HepG2 (cell line): ENCODE data around the gene FBXO9. TPM values are rescaled to one million over a fixed set of nuclear protein-coding genes. Genes with fewer than 3 reads are reported as not detected.
A peak's percentile ranks its signal among the peaks of the same experiment; 100 is the strongest.

Experiments
- GFI1 ChIP-seq: sonication (generic); formaldehyde crosslinking; IDR thresholded peaks from 2 replicates; pipeline ENCODE4 v1.5.0; 2020; ENCODE audit warnings: missing genetic modification reagents, mild to moderate bottlenecking, borderline replicate concordance
- HNRNPH1 ChIP-seq: fragments of 200-400 bp; formaldehyde crosslinking; optimal IDR thresholded peaks from 2 replicates; pipeline ENCODE3; 2017; ENCODE audit warnings: mild to moderate bottlenecking, low read depth, low read length
- MED1 ChIP-seq: sonication (generic); formaldehyde crosslinking; IDR thresholded peaks from 2 replicates; pipeline ENCODE4 v1.4.0; 2020; ENCODE audit warnings: missing genetic modification reagents
- NCOA1 ChIP-seq: sonication (generic); formaldehyde crosslinking; IDR thresholded peaks from 2 replicates; pipeline ENCODE4 v1.9.0; 2021; ENCODE audit warnings: missing genetic modification reagents
- NR2F6 ChIP-seq, 2 experiments: IDR thresholded peaks; 2 replicates each; pipeline ENCODE4 v1.6.1; 2016; ENCODE audit warnings: antibody characterized with exemption in 1 of 2, mild to moderate bottlenecking in 1 of 2
- PAX8 ChIP-seq: sonication (generic); formaldehyde crosslinking; IDR thresholded peaks from 2 replicates; pipeline ENCODE4 v1.8.0; 2022; ENCODE audit warnings: mild to moderate bottlenecking, missing genetic modification reagents, borderline replicate concordance
- SMAD1 ChIP-seq: sonication (generic); formaldehyde crosslinking; IDR thresholded peaks from 2 replicates; pipeline ENCODE4 v1.4.0; 2020; ENCODE audit warnings: missing genetic modification reagents, low read depth, mild to moderate bottlenecking, borderline replicate concordance
- TCF12 ChIP-seq, 2 experiments: fragments of 450-650 bp in 1 of 2; sonication (generic) in 1 of 2; formaldehyde crosslinking in 1 of 2; IDR thresholded peaks; 2 replicates each; pipeline versions ENCODE4 v1.6.1 to v1.8.0; 2017 to 2022; ENCODE audit warnings: antibody characterized with exemption in 1 of 2, mild to moderate bottlenecking in 1 of 2, missing genetic modification reagents in 1 of 2, moderate library complexity in 1 of 2
- ZFP41 ChIP-seq: sonication (generic); formaldehyde crosslinking; IDR thresholded peaks from 2 replicates; pipeline ENCODE4 v1.4.0; 2020; ENCODE audit warnings: mild to moderate bottlenecking, missing genetic modification reagents, borderline replicate concordance
- ZFP90 ChIP-seq: sonication (generic); formaldehyde crosslinking; IDR thresholded peaks from 2 replicates; pipeline ENCODE4 v1.8.0; 2022; ENCODE audit warnings: missing genetic modification reagents, mild to moderate bottlenecking, inconsistent platforms, borderline replicate concordance
- ZNF101 ChIP-seq: sonication (generic); formaldehyde crosslinking; IDR thresholded peaks from 2 replicates; pipeline ENCODE4 v1.4.0; 2020; ENCODE audit warnings: mild to moderate bottlenecking, low read depth, missing genetic modification reagents, borderline replicate concordance
- ZNF33B ChIP-seq: sonication (generic); formaldehyde crosslinking; IDR thresholded peaks from 2 replicates; pipeline ENCODE4 v1.5.1; 2020; ENCODE audit warnings: mild to moderate bottlenecking, missing genetic modification reagents
- ZNF354B ChIP-seq: sonication (generic); formaldehyde crosslinking; IDR thresholded peaks from 2 replicates; pipeline ENCODE4 v1.8.0; 2022; ENCODE audit warnings: mild to moderate bottlenecking, missing genetic modification reagents
- ZNF367 ChIP-seq: sonication (generic); formaldehyde crosslinking; IDR thresholded peaks from 2 replicates; pipeline ENCODE4 v1.4.0; 2020; ENCODE audit warnings: missing genetic modification reagents, borderline replicate concordance
- ZNF558 ChIP-seq: sonication (generic); formaldehyde crosslinking; IDR thresholded peaks from 2 replicates; pipeline ENCODE4 v1.9.0; 2022; ENCODE audit warnings: mild to moderate bottlenecking, missing genetic modification reagents, borderline replicate concordance
- polyA plus RNA-seq, 8 experiments: library from polyadenylated mRNA; depleted of rRNA in 3 of 8; stranded (reverse) in 7 of 8; unstranded in 1 of 8; fragments of >200 nt; fragmentation: Illumina TruSeq in 4 of 8; extraction: Trizol in 4 of 8; gene quantifications; 2 replicates each; pipeline versions ENCODE4 v1.2.1 to v1.2.3, GENCODE V29; 2011 to 2016; ENCODE audit warnings: low read depth in 4 of 8, missing spikeins in 1 of 8, mixed read lengths in 1 of 8; ENCODE audit not compliant: insufficient read depth in 1 of 8
- total RNA-seq, 5 experiments: library from RNA; depleted of rRNA; stranded (reverse); fragments of >200 nt; fragmentation: Illumina TruSeq; extraction: Trizol; gene quantifications; 2 replicates each; pipeline ENCODE4 v1.2.3, GENCODE V29; 2016; ENCODE audit warnings: low read depth in 1 of 5
- TF ChIP-seq, protein P1 (sequence below): sonication (generic); formaldehyde crosslinking; IDR thresholded peaks from 2 replicates; pipeline ENCODE4 v1.4.0; 2020; ENCODE audit warnings: mild to moderate bottlenecking, missing genetic modification reagents, borderline replicate concordance
- TF ChIP-seq, protein P2 (sequence below): sonication (generic); formaldehyde crosslinking; IDR thresholded peaks from 2 replicates; pipeline ENCODE4 v1.5.1; 2020; ENCODE audit warnings: missing genetic modification reagents, mild to moderate bottlenecking, borderline replicate concordance
- TF ChIP-seq, protein P3 (sequence below): sonication (generic); formaldehyde crosslinking; IDR thresholded peaks from 2 replicates; pipeline ENCODE4 v1.4.0; 2020; ENCODE audit warnings: mild to moderate bottlenecking, missing genetic modification reagents

The FBXO9 gene
- total and polyA plus RNA-seq, 2 of the 13 experiments (the other 11 are each of a cell fraction or from before 2014, with no cell fraction given) = 64.3 to 98.4 TPM

DNA sequence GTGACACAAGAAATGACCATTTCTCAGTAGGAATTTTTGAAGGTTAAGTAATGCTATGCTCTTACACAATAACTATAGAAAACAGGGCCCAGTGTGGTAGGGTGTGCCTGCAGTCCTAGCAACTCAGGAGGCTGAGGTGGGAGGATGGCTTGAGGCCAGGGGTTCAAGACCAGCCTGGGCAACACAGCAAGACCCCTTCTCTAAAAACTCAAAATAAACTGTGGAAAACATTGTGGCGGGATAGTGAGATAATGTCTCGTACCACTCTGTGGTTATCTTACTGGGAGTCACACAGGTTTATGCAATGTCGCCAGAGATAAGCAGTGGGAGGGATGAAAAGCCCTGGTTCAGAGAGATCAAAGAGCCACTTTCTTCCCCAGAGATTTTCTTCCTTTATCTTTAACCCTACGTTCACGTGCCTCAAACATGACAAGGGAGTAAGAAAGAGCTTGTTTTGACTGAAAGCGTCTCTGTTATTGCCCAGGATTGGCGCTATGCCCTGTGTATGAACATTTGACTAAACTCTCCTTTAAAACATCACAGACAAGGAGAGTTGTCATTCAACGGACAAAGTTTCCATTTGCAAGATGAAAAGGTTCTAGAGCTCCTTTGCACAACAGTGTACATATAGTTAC lies 69.5 kb downstream of the FBXO9 start (continued):
- TF ChIP-seq ZFP41 (CRISPR knock-in tag) (no peak), ZNF367 (no peak), ZNF101 (CRISPR knock-in tag) (0 out of 2 replicates have a peak, but pooled peaks have one; percentile 64), TCF12 (IDR thresholded peaks at IDR 0.05) (no peak), TCF12 (CRISPR knock-in tag; IDR thresholded peaks at IDR 0.05) (peak; percentile 97), NCOA1 (CRISPR knock-in tag) (peak; percentile 92; the same call in 1 of the 2 replicates), PAX8 (CRISPR knock-in tag) (no peak), ZNF33B (peak; percentile 25; the same call in 1 of the 2 replicates), NR2F6 (IDR thresholded peaks at IDR 0.05) (peak; percentile 92), NR2F6 (CRISPR knock-in tag; IDR thresholded peaks at IDR 0.05) (peak; percentile 87), HNRNPH1 (no peak), ZNF558 (CRISPR knock-in tag) (peak; percentile 44; the same call in 1 of the 2 replicates), GFI1 (peak; percentile 97), ZFP90 (no peak), SMAD1 (CRISPR knock-in tag) (no peak), ZNF354B (CRISPR knock-in tag) (no peak), MED1 (CRISPR knock-in tag) (peak; percentile 92)
- TF ChIP-seq, protein P1, sequence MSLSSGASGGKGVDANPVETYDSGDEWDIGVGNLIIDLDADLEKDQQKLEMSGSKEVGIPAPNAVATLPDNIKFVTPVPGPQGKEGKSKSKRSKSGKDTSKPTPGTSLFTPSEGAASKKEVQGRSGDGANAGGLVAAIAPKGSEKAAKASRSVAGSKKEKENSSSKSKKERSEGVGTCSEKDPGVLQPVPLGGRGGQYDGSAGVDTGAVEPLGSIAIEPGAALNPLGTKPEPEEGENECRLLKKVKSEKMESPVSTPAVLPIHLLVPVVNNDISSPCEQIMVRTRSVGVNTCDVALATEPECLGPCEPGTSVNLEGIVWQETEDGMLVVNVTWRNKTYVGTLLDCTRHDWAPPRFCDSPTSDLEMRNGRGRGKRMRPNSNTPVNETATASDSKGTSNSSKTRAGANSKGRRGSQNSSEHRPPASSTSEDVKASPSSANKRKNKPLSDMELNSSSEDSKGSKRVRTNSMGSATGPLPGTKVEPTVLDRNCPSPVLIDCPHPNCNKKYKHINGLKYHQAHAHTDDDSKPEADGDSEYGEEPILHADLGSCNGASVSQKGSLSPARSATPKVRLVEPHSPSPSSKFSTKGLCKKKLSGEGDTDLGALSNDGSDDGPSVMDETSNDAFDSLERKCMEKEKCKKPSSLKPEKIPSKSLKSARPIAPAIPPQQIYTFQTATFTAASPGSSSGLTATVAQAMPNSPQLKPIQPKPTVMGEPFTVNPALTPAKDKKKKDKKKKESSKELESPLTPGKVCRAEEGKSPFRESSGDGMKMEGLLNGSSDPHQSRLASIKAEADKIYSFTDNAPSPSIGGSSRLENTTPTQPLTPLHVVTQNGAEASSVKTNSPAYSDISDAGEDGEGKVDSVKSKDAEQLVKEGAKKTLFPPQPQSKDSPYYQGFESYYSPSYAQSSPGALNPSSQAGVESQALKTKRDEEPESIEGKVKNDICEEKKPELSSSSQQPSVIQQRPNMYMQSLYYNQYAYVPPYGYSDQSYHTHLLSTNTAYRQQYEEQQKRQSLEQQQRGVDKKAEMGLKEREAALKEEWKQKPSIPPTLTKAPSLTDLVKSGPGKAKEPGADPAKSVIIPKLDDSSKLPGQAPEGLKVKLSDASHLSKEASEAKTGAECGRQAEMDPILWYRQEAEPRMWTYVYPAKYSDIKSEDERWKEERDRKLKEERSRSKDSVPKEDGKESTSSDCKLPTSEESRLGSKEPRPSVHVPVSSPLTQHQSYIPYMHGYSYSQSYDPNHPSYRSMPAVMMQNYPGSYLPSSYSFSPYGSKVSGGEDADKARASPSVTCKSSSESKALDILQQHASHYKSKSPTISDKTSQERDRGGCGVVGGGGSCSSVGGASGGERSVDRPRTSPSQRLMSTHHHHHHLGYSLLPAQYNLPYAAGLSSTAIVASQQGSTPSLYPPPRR = peak; percentile 96
- TF ChIP-seq, protein P2, sequence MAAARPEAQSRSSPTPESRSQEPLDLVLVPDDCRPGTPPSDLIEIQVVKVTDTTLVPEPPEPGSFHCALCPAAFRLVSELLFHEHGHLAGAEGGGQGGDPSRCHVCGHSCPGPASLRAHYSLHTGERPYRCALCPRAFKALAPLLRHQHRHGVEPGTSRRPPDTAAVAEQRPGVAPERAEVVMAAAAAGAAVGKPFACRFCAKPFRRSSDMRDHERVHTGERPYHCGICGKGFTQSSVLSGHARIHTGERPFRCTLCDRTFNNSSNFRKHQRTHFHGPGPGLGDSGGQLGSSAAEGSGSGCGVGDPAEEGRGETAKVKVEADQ = peak; percentile 89; the same call in 1 of the 2 replicates
- TF ChIP-seq, protein P3, sequence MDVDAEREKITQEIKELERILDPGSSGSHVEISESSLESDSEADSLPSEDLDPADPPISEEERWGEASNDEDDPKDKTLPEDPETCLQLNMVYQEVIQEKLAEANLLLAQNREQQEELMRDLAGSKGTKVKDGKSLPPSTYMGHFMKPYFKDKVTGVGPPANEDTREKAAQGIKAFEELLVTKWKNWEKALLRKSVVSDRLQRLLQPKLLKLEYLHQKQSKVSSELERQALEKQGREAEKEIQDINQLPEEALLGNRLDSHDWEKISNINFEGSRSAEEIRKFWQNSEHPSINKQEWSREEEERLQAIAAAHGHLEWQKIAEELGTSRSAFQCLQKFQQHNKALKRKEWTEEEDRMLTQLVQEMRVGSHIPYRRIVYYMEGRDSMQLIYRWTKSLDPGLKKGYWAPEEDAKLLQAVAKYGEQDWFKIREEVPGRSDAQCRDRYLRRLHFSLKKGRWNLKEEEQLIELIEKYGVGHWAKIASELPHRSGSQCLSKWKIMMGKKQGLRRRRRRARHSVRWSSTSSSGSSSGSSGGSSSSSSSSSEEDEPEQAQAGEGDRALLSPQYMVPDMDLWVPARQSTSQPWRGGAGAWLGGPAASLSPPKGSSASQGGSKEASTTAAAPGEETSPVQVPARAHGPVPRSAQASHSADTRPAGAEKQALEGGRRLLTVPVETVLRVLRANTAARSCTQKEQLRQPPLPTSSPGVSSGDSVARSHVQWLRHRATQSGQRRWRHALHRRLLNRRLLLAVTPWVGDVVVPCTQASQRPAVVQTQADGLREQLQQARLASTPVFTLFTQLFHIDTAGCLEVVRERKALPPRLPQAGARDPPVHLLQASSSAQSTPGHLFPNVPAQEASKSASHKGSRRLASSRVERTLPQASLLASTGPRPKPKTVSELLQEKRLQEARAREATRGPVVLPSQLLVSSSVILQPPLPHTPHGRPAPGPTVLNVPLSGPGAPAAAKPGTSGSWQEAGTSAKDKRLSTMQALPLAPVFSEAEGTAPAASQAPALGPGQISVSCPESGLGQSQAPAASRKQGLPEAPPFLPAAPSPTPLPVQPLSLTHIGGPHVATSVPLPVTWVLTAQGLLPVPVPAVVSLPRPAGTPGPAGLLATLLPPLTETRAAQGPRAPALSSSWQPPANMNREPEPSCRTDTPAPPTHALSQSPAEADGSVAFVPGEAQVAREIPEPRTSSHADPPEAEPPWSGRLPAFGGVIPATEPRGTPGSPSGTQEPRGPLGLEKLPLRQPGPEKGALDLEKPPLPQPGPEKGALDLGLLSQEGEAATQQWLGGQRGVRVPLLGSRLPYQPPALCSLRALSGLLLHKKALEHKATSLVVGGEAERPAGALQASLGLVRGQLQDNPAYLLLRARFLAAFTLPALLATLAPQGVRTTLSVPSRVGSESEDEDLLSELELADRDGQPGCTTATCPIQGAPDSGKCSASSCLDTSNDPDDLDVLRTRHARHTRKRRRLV (CRISPR knock-in tag) = 0 out of 2 replicates have a peak, but pooled peaks have one; percentile 82
